Activated CD4-positive, CD25-positive, alpha-beta regulatory T cell (primary cell): Measurements from ENCODE around the gene AHRR.
"Not testable (repeated sequence)": the region's sequence is repeated elsewhere in the genome, so short reads cannot be mapped to it uniquely, and the experiment has no call there.

Experiments
- DNase-seq, 4 experiments: peaks; one replicate each; lab custom pipeline; 2025; lab: John Stamatoyannopoulos, UW

AHRR gene

GRCh38 chr5:459562-460272, 138.2 kb downstream of the AHRR start:
- no peak for DNase-seq

GRCh38 chr5:460273-460625, 138.7 kb downstream of the AHRR start:
- no peak for DNase-seq

- DNase-seq: no peak
Measured at GRCh38 chr5:462051-462481, 140.6 kb downstream of the AHRR start.

GRCh38 chr5:463301-463700, 141.8 kb downstream of the AHRR start:
- DNase-seq: no peak

- peak in 3 of 4 experiments; percentile 35 to 68 (median 67) for DNase-seq
Measured at GRCh38 chr5:463952-464351, 142.4 kb downstream of the AHRR start.

- DNase-seq: no peak
Measured at GRCh38 chr5:464446-464842, 142.9 kb downstream of the AHRR start.

- DNase-seq: no peak
Measured at GRCh38 chr5:464843-465590, 143.5 kb downstream of the AHRR start.

- no peak for DNase-seq
Measured at GRCh38 chr5:465591-466403, 144.3 kb downstream of the AHRR start.

GRCh38 chr5:466661-467310, 145.3 kb downstream of the AHRR start:
- no peak for DNase-seq

GRCh38 chr5:468401-468800, 146.9 kb downstream of the AHRR start:
- DNase-seq: no peak

GRCh38 chr5:469752-470483, 148.4 kb downstream of the AHRR start:
- no peak for DNase-seq

GRCh38 chr5:470961-471749, 149.6 kb downstream of the AHRR start:
- DNase-seq: no peak

- no peak for DNase-seq
Measured at GRCh38 chr5:471750-472058, 150.2 kb downstream of the AHRR start.

- DNase-seq: peak in 1 of 4 experiments; percentile 28
Measured at GRCh38 chr5:472076-472655, 150.7 kb downstream of the AHRR start.

GRCh38 chr5:472656-473550, 151.4 kb downstream of the AHRR start:
- DNase-seq: peak; percentile 78 to 86 (median 82)

- peak in 1 of 4 experiments; percentile 21 for DNase-seq
Measured at GRCh38 chr5:473551-474192, 152.2 kb downstream of the AHRR start.

GRCh38 chr5:474232-474839, 152.8 kb downstream of the AHRR start:
- not testable (repeated sequence) for DNase-seq
